ENCODE measurements around the gene CCDC27.

Gene CCDC27

GRCh38 chr1:3767328-3767925 is 15.2 kb downstream of the CCDC27 start:
- H3K27ac ChIP-seq = no peak overlapping the region
- TF ChIP-seq CTCF (IDR thresholded peaks at IDR 0.05) (no peak), ZFX (IDR thresholded peaks at IDR 0.05; ENCODE audit: borderline replicate concordance) (no peak)

- no peak for TF ChIP-seq ZFX (IDR thresholded peaks at IDR 0.05; ENCODE audit: borderline replicate concordance)
- no peak for TF ChIP-seq CTCF (IDR thresholded peaks at IDR 0.05)
- no peak overlapping the region for H3K27ac ChIP-seq
Observed at GRCh38 chr1:3768811-3769390, 16.7 kb downstream of the CCDC27 start.

- no peak overlapping the region for H3K27ac ChIP-seq
- TF ChIP-seq ZFX (IDR thresholded peaks at IDR 0.05; ENCODE audit: borderline replicate concordance) = no peak
- no peak for TF ChIP-seq CTCF (IDR thresholded peaks at IDR 0.05)
Observed at GRCh38 chr1:3770047-3770765, 18.0 kb downstream of the CCDC27 start.

- no peak overlapping the region for H3K27ac ChIP-seq
- no peak for TF ChIP-seq CTCF (IDR thresholded peaks at IDR 0.05)
- no peak for TF ChIP-seq ZFX (IDR thresholded peaks at IDR 0.05; ENCODE audit: borderline replicate concordance)
Observed at GRCh38 chr1:3771108-3772026, 19.1 kb downstream of the CCDC27 start.

GRCh38 chr1:3772027-3772714 is 19.9 kb downstream of the CCDC27 start:
- H3K27ac ChIP-seq = no peak overlapping the region
- TF ChIP-seq ZFX (IDR thresholded peaks at IDR 0.05; ENCODE audit: borderline replicate concordance) = no peak
- no peak for TF ChIP-seq CTCF (IDR thresholded peaks at IDR 0.05)

GRCh38 chr1:3772715-3773571 is 20.7 kb downstream of the CCDC27 start, which contains the start of gene SMIM1:
Gene SMIM1, plus strand, starts transcription at chr1:3772749. Its CDS starts 2,625 bp downstream, at chr1:3775374.
- no peak within 1 kb of the TSS for H3K27ac ChIP-seq
- TF ChIP-seq ZFX (IDR thresholded peaks at IDR 0.05; ENCODE audit: borderline replicate concordance) (no peak), CTCF (IDR thresholded peaks at IDR 0.05) (no peak)

All from 22Rv1 (cell line).